HG03378 (cell line): ENCODE results near the gene DCLK2.
"Not testable (repeated sequence)": the region's sequence is repeated elsewhere in the genome, so short reads cannot be mapped to it uniquely, and the experiment has no call there.

Experiments
- ATAC-seq: cut with Tn5 transposase; IDR thresholded peaks from one replicate; pipeline ENCODE4 v1.9.1; 2021; ENCODE audit warnings: mild to moderate bottlenecking, moderate library complexity; ENCODE audit not compliant: unreplicated experiment

Gene DCLK2

DNA sequence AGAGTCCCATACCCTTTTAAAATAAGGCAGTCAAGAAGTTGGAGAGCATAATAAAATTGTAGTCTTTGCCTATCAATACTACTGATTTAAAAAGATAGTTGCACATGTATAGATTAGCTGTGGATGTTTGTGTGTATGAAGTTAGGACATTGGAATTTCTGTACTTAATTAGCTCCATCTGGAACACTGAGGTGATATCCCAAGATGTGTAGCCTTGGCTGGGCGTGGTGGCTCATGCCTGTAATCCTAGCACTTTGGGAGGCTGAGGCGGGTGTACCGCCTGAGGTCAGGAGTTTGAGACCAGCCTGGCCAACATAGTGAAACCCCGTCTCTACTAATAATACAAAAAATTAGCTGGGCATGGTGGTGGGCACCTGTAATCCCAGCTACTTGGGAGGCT, 119.0 kb downstream of the DCLK2 start:
- ATAC-seq: not testable (repeated sequence)

GRCh38 chr4:150199056-150199455, 120.8 kb downstream of the DCLK2 start:
- no peak for ATAC-seq

GRCh38 chr4:150205016-150205415, 126.8 kb downstream of the DCLK2 start:
- no peak for ATAC-seq

GRCh38 chr4:150206265-150206664, 128.0 kb downstream of the DCLK2 start:
- ATAC-seq: no peak

DNA sequence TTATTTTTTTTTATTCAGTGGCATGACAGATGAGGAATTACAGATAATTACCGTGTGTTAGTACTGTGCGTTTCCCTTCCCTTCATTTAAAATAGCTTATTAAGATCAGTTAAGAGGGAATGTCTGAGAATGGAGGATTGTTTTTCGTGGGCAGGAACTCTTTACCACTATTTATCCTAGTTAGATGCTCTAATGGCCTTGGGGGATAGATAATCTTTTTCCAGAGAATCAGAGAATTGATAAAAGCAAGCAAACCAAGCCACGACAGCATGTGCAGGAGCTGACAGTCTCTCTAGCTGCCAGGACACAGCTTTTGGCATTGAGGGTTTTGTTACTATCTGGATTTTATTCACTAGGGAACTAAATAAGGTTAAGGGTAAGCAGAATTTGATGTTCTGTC, 128.7 kb downstream of the DCLK2 start:
- no peak for ATAC-seq

DNA sequence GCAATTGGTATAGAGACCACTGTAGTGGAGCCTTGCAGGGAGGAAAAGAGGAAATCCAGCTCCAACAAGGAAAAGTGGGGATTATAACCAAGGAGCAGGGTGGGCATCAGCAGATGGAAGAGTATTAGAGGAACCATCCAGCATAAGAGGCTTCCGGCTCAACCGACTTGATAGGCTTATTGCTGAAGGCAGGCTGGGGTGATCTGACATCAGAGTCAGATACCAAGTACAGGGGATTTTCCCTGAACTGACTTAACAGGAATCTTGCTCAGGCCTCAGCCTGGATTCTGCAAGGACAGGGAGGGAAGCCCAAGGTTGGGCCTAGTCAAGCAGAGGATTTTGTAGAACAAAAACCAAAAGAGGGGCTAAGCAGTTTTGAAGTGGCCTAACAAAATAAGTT, 129.6 kb downstream of the DCLK2 start:
- no peak for ATAC-seq

- peak; percentile 43 for ATAC-seq
Measured at GRCh38 chr4:150209140-150209829, 131.0 kb downstream of the DCLK2 start.

DNA sequence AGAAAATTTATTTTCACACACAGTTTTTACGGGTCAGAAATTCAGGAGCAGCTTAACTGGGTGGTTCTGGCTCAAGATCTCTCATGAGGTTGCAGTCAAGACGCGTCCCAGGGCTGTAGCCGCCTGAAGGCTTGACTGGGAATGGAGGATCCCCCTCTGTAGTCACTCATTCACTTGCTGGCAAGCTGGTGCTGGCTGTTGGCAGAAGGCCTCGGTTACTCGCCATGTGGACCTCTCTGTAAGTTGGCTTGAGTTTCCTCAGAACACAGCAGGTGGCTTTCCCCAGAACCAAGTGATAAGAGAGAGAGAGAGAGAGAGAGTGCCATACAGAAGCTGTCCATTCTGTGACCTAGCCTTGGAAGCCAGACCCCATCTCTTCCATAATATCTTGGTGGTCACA, 132.8 kb downstream of the DCLK2 start:
- no peak for ATAC-seq

DNA sequence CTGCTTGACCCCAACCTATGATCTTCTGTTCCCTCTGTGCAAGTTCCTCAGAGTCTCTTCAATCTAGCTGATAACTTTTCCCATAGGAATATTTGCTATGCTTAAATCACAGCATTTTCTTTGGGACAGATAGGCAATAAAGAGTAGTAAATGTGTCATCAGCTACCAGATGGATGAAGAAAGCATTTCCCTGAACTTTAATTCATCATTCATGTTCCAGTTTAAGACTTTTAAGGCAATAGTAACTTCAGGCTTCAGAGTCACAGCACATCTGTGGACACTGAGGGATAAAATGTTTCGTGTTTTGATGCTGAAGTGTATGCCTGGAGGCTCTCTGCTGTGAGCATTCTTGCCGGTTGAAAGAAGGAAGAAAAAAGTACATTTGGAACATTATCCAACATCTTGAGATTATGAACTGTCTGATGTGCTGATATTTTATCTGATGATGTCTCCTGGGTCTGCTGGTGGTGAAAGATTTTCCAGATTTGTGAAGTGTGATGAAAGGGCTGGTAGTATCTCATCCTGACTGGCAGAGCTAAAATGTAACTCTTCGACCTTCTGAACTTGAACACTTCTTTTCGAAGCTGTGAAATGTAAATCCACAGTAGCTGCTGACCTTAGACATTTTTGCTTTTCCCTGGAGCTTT, 133.7 kb downstream of the DCLK2 start:
- ATAC-seq: no peak

- no peak for ATAC-seq
Measured at GRCh38 chr4:150212485-150212884, 134.2 kb downstream of the DCLK2 start.

GRCh38 chr4:150212927-150213326, 134.7 kb downstream of the DCLK2 start:
- peak; percentile 53 for ATAC-seq

DNA sequence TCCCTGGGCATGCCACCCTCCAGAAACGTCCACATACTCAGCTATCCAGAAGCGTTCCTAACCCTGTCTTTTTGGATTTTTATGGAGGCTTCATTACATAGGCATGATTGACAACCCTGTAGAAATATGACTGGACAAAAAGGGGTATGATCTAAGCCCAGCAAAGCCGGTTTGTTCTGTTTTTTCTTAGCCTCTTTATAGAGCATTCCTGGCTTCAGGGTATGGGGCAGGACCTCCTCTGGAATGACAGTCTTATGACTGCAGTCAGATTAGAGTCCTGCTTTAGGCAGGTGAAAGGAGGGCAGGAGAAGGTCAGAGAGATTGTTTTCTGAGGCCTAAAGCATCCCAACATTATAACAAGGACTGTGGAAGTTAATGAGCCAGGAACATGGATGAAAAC, 137.4 kb downstream of the DCLK2 start:
- ATAC-seq: no peak

DNA sequence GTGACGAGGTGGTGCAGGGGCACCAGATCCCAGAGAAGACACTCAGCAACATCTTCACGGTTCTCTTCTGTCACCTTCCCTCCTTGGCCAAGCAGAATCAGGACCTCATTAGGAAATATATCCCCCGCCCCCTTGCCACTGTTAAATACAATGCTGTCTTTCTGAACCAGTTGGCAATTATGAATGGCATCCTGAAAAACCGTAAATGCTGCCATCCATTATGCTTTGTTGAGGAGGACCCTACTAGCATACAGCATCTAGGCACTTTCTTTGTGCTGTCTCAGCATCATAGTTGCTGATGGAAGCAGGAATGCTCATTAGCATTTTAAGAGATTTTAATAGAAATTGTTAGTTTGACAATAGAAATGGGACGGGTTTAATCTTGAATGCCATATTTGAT, 138.5 kb downstream of the DCLK2 start:
- ATAC-seq: no peak

GRCh38 chr4:150217192-150217591, 138.9 kb downstream of the DCLK2 start:
- no peak for ATAC-seq

- no peak for ATAC-seq
Measured at GRCh38 chr4:150217808-150218207, 139.6 kb downstream of the DCLK2 start.

DNA sequence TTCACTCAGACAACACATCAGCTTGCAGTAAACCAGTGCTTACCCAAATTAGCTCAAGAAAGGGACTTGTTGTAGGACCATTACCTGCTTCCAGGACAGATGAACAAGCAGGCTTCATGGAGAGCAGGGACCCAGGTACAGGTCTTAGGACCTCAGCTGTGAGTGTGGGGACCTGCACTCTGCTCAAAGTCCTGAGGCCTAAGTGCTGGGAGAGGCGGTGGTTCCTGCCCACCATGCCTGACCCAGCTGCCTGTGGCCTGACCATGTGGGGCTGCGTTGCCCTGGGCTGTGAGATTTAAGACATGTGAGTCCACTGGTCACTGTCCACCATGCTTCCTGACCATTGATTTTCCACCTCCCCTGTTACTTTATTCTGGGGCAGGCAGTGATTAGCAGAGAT, 140.2 kb downstream of the DCLK2 start:
- ATAC-seq: no peak

GRCh38 chr4:150219841-150220240, 141.6 kb downstream of the DCLK2 start:
- ATAC-seq: no peak

- no peak for ATAC-seq
Measured at GRCh38 chr4:150224896-150225591, 146.8 kb downstream of the DCLK2 start.

GRCh38 chr4:150229520-150229919, 151.3 kb downstream of the DCLK2 start:
- ATAC-seq: no peak

DNA sequence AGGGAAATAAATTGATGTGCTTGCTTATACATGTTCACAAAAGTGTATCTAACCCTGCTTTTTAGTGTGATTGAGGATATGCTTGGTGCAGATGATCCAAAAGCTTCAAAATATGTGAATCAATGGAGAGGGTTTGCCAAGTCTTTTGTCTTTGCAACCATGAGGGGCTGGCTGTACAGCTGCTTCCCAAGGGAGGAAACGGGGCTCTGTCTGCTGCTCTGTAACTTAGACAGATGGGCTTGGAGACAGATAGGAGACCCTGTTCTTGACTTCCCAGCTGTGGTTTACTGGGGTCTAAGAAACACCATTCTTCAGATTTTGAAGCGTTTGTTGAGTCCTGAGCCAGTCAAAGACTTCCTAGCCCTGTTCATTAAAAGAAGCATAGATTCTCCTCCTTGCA, 152.3 kb downstream of the DCLK2 start:
- no peak for ATAC-seq

- ATAC-seq: no peak
Measured at GRCh38 chr4:150231107-150231770, 153.0 kb downstream of the DCLK2 start.

GRCh38 chr4:150232029-150232428, 153.8 kb downstream of the DCLK2 start:
- ATAC-seq: no peak
